NCI-H510A treated with DMSO at 0.1 percent for 48 hours (cell line): ENCODE measurements around the gene P4HA2.
A peak's percentile ranks its signal among the peaks of the same experiment; 100 is the strongest.

Experiments used
- DNase-seq: peaks from one replicate; lab custom pipeline; 2025; lab: John Stamatoyannopoulos, UW

The P4HA2 gene

GRCh38 chr5:132227485-132228240 lies at the start of gene P4HA2:
TSS of gene P4HA2 (minus strand) at chr5:132227853. CDS start at chr5:132218626, 9,227 bp downstream.
- peak; percentile 36 for DNase-seq

DNA sequence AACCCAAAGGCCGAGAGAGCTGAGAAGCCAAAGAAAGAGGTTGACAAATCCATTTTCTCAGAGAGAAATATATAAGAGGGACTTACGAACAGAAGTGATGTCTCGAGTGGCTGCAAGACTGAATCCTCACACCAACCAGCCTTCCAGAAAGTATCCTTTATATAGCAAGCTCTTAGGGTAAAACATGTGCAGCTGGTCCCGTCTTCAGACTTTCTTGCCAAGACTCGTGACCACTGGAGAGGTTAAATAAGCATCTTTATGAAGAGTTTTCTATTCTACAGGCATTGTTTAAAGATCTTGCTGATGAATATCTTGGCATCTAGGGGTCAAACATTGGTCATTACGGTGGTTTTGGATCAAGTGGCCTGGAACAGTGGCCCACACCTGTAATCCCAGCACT lies 49.6 kb upstream of the P4HA2 start:
- no peak for DNase-seq

DNA sequence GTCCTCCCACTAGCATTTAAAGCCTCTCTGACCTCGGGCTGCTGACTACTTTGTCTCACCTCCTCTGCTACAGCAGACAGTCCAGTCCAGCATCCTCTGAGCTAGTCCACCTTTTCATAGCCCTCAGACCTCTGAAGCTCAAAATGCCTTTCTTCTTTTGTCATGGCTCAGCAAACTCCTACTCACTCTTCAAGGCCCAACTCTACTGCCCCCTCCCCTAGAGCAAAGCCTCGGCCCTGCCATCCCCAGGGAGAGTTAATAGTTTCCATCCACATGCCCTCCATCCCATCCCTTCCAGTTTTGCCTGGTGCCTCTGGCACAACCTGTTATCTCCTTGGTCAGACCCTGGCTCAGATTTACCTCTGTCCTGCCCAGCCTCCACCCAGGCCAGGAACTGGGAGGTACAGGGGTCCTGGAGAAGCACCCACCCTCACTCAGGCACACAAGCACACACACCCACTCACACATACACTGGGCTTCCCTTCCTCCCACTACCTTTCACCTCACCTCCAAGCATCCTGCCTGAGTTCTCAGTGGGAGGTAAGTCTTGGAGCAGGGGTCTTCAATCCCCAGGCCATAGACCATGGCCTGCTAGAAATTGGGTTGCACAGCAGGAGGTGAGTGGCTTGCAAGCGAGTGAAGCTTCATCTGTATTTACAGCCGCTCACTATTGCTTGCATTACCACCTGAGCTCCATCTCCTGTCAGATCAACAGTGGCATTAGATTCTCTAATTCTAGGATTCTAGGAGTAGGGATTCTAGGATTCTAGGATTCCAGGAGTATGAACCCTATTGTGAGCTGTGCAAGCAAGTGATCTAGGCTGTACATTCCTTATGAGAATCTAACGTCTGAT lies 47.9 kb upstream of the P4HA2 start:
- no peak for DNase-seq

DNA sequence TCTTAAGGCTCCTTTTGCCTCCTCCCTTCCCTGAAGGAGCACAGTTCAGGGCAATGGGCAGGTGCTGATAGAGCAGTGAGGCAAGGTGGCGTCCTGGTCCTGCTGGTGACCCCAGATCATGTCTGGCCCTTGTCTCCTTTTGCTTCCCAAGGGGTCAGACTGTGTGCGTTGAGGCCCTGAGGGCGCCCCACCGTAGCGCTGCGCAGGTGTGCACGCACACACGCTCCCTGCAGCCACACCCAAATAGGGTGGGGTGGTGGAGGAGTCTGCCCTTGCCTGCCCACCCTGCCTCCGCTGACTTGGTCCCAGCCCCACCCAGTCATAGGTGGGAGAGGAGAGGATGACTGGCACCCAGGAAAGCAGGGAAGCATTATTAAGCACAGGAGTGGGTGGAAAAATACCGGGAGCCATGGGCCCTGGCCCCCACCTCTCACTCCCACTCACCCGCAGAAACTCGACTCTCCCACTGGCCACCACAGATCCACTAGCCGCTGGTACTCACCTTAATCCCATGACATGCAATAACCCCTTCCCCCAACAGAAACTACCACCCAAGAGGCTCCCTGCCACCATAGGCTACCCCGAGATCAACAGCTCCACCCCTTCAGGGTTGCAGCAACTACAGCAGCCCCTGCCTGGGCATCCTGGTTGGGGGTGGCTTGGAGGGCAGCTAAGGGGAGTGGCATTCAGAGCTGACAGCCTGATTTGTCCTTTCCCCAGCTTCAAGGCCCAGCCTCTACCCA lies 46.6 kb upstream of the P4HA2 start:
- no peak for DNase-seq

DNA sequence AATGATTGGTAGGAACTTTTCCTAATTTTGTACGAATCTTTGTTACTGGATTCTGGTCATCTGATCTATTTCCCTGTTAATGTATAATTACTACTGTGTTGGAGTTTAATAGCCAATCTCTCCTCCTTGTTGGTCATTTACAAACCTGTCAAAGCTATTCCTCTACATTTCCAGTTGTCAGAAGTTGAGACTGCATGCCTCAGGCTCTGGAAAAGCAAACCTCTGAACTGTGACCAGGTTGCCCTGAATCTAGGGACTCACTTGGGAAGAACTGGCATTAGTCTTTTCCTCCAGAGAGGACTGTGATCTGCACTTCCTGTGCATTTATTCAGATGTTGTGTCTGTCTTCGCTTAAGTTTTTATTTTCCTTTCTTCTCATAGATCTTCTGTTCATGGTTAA lies 46.0 kb upstream of the P4HA2 start:
- DNase-seq = no peak

- DNase-seq = peak; percentile 9
These were observed 44.9 kb upstream of the P4HA2 start for GRCh38 chr5:132272311-132273210.

DNA sequence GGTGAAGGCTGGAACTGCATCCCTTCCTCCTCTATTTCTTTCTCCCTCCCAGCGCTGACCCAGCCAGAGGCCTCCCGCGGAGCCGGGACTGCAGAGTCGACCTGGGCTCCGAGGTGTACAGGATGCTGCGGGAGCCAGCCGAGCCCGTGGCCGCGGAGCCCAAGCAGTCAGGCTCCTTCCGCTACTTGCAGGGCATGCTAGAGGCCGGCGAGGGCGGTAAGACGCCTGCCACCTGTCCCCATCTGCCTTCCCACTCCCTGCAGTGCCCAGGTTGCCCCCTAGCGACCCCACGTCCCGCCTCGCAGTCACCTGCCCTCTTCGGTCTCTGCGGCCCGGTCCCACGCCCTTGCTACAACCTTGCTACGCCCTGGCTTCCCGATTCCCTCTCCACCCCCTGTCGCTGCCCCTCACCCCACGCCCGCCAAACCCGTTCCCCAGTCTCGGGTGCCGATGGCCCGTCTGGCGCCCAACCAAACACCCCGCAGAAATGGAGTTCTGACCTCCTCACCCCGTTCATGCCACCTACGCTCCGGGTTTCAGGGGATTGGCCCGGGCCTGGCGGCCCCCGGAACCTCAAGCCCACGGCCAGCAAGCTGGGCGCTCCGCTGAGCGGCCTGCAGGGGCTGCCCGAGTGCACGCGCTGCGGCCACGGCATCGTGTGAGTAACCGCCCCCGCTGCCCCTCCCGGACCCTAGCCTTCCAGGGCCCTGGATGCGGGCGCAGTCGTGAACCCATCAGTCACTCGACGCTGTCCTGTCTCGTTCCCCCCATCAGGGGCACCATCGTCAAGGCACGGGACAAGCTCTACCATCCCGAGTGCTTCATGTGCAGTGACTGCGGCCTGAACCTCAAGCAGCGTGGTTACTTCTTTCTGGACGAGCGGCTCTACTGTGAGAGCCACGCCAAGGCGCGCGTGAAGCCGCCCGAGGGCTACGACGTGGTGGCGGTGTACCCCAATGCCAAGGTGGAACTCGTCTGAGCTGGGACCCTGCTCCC lies 43.9 kb upstream of the P4HA2 start:
- no peak for DNase-seq

DNA sequence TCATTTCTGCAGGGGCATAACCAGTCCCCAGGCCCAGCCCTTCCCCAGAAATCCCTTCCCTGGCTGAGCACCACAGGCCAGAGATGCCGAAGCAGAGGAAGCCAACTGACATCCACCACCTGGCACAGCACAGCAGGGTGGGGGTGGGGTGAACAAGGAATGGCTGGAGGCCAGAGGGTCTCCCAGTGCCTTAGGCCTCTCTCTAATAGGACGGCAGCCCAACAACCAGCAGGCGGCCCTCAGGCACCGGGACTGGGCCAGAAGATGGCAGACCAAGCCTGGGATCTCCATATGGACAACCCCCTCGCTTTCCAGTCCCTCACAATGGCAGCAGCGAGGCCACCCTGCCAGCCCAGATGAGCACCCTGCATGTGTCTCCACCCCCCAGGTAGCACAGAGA lies 43.1 kb upstream of the P4HA2 start:
- no peak for DNase-seq

DNA sequence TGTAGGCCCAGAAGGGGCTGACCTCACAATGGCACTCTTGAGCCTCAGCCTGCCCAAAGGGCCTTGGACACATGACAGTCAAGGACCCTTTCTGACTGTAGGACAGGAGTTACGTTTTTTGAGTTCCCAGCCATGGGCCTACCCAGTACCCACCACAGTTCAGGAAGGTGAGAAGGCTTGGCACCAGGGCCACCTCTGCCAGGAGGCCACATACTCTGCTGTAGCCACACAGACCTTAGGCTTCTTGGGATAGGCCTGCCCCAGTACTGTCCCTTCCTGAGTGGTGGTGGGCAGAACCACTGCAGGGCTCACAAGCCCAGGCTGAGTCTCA lies 42.6 kb upstream of the P4HA2 start:
- DNase-seq = no peak

GRCh38 chr5:132269635-132270334 lies 42.1 kb upstream of the P4HA2 start:
- no peak for DNase-seq

- no peak for DNase-seq
These were observed 41.3 kb upstream of the P4HA2 start for GRCh38 chr5:132268769-132269551.

- DNase-seq = no peak
These were observed 40.5 kb upstream of the P4HA2 start for GRCh38 chr5:132267931-132268768.

- no peak for DNase-seq
These were observed 39.6 kb upstream of the P4HA2 start for GRCh38 chr5:132267166-132267739.

- no peak for DNase-seq
These were observed 39.1 kb upstream of the P4HA2 start for GRCh38 chr5:132266836-132267160.

DNA sequence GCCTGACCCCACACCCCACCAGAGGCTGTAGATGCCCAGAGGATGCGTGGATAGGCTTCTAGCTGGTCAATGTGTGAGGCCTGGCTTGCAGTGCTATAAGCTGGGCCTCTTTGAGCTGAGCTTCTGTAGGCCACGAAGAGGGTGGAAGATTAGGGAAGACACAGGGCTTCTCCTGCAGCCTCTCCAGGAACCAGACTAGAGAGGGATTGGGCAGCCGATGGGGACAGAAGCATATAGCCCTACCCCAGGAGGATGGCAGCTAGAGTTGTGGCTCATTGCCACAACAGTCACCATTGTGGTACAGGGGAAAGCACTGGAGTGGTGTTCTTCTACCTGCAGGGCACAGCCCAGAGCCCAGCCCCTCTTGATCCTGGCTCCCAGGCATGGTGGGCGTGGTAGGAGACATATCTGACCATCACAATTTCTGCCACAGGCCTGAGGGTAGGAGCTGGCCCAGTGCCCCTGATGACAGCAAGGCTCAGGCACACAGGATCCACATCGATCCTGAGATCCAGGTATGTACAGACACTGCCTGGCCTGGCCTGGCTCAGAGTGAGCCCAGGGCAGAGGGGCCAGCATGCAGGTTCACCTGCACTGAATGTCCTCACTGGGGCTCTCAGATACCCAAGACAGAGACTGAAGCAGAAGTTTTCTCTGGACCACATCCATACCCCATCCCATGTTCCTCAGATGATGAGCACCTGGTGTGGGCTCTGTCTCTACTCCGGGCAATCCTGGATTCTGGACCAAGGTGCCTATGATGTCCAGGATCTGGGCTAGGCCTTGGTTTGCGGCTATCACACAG lies 38.6 kb upstream of the P4HA2 start:
- DNase-seq = no peak

GRCh38 chr5:132265336-132266030 lies 37.8 kb upstream of the P4HA2 start:
- DNase-seq = no peak
